Activated CD8-positive, alpha-beta memory T cell treated with anti-CD3 and anti-CD28 coated beads, Interleukin-2, amount 50 U/mL, for 48 hours (primary cell): ENCODE measurements around the gene LIN7B.
A peak's percentile ranks its signal among the peaks of the same experiment; 100 is the strongest.
"Not testable (repeated sequence)": the region's sequence is repeated elsewhere in the genome, so short reads cannot be mapped to it uniquely, and the experiment has no call there.

Experiments
- DNase-seq: peaks from one replicate; pipeline ENCODE4 v3.0.0-alpha.2; 2020

The LIN7B gene

GRCh38 chr19:49146408-49146770 is 32.2 kb downstream of the LIN7B start:
- not testable (repeated sequence) for DNase-seq

GRCh38 chr19:49148044-49148682 is 34.0 kb downstream of the LIN7B start:
- DNase-seq: no peak

- peak; percentile 90 for DNase-seq
Observed at GRCh38 chr19:49148784-49149651, 34.8 kb downstream of the LIN7B start.

- DNase-seq: no peak
Observed at GRCh38 chr19:49149652-49150105, 35.5 kb downstream of the LIN7B start.

- peak; percentile 70 for DNase-seq
Observed at GRCh38 chr19:49150106-49150943, 36.2 kb downstream of the LIN7B start.

GRCh38 chr19:49150944-49151243 is 36.7 kb downstream of the LIN7B start:
- DNase-seq: no peak

GRCh38 chr19:49151267-49152118 is 37.3 kb downstream of the LIN7B start:
- peak; percentile 72 for DNase-seq

- DNase-seq: no peak
Observed at GRCh38 chr19:49152119-49152550, 38.0 kb downstream of the LIN7B start.

GRCh38 chr19:49153167-49153809 is 39.1 kb downstream of the LIN7B start:
- no peak for DNase-seq

GRCh38 chr19:49154279-49154678 is 40.1 kb downstream of the LIN7B start:
- DNase-seq: no peak

GRCh38 chr19:49155005-49155819 is 41.0 kb downstream of the LIN7B start, which contains the start of gene HRC:
Gene HRC, minus strand, starts transcription at chr19:49155396. Its CDS starts 159 bp downstream, at chr19:49155237.
- no peak for DNase-seq

GRCh38 chr19:49155820-49156346 is 41.7 kb downstream of the LIN7B start:
- DNase-seq: no peak

- peak; percentile 74 for DNase-seq
Observed at GRCh38 chr19:49157445-49158224, 43.5 kb downstream of the LIN7B start, which contains the start of gene TRPM4. Gene TRPM4, plus strand, starts transcription at chr19:49157792. Its CDS starts 75 bp downstream, at chr19:49157867.

GRCh38 chr19:49160450-49161189 is 46.5 kb downstream of the LIN7B start:
- no peak for DNase-seq

- DNase-seq: no peak
Observed at GRCh38 chr19:49161987-49162386, 47.8 kb downstream of the LIN7B start.

GRCh38 chr19:49165111-49165750 is 51.1 kb downstream of the LIN7B start:
- DNase-seq: no peak

GRCh38 chr19:49165865-49166301 is 51.7 kb downstream of the LIN7B start:
- DNase-seq: no peak

GRCh38 chr19:49167857-49168409 is 53.8 kb downstream of the LIN7B start:
- DNase-seq: no peak
